Stomach (tissue), 9 donors: ENCODE measurements around the gene EIF5B. TPM values are rescaled to one million over a fixed set of nuclear protein-coding genes. Genes with fewer than 3 reads are reported as not detected.
A peak's percentile ranks its signal among the peaks of the same experiment; 100 is the strongest.

Experiments used
- DNase-seq, 2 donors: peaks; one replicate each; pipeline versions ENCODE4 v3.0.0 to v3.0.0-alpha.2; 2013 to 2019
- H3K27ac ChIP-seq, 5 donors: fragments of 200-600 bp in 4 of 5; sonication (generic) in 4 of 5; one replicate each; pipeline ENCODE4 v1.5.1; 2013 to 2019; ENCODE audit warnings: mild to moderate bottlenecking in 1 of 5, moderate library complexity in 1 of 5
- H3K27me3 ChIP-seq, 3 donors: fragments of 200-600 bp; sonication (generic); one replicate each; pipeline ENCODE4 v1.5.1; 2017 to 2019; ENCODE audit warnings: mixed run types in 1 of 3
- H3K36me3 ChIP-seq, 4 donors: fragments of 200-600 bp; sonication (generic); 1 replicate in 3 of 4; 2 replicates in 1 of 4; pipeline ENCODE4 v1.5.1; 2016 to 2019
- H3K4me1 ChIP-seq, 4 donors: fragments of 200-600 bp; sonication (generic); one replicate each; pipeline ENCODE4 v1.5.1; 2016 to 2019
- H3K4me3 ChIP-seq, 4 donors: fragments of 200-600 bp; sonication (generic) in 3 of 4; one replicate each; pipeline ENCODE4 v1.5.1; 2016 to 2019; ENCODE audit warnings: mild to moderate bottlenecking in 1 of 4
- H3K9me3 ChIP-seq, 4 donors: fragments of 200-600 bp; sonication (generic); one replicate each; pipeline ENCODE4 v1.5.1; 2016 to 2019
- EP300 ChIP-seq: sonication (generic); formaldehyde crosslinking; IDR thresholded peaks from one replicate; pipeline ENCODE4 v1.6.1; 2017; ENCODE audit warnings: antibody characterized with exemption
- POLR2A ChIP-seq, 4 donors: fragments of 450-650 bp; IDR thresholded peaks; one replicate each; pipeline ENCODE4 v1.6.1; 2016; ENCODE audit warnings: antibody characterized with exemption in 4 of 4, control low read depth in 2 of 4, mild to moderate bottlenecking in 1 of 4, moderate library complexity in 1 of 4
- POLR2AphosphoS5 ChIP-seq, 3 donors: sonication (generic); formaldehyde crosslinking; IDR thresholded peaks; one replicate each; pipeline ENCODE4 v1.6.1; 2016; ENCODE audit warnings: antibody characterized with exemption in 3 of 3
- WGBS, 5 donors: extraction: QIAGEN DNeasy Blood & Tissue Kit in 3 of 5; methylation state at CpG; one replicate each; pipeline versions ENCODE4 v1.1.5 to v1.1.7; 2013 to 2018; 5-methylcytosine and 5-hydroxymethylcytosine counted together
- intact Hi-C: fragments of 100-400 bp; cut with DNase I; formaldehyde crosslinking; loops from one replicate; pipeline ENCODE4 v1.15.1; 2023; ENCODE audit warnings: low total_unique reads
- polyA plus RNA-seq, 3 donors: library from polyadenylated mRNA; stranded (reverse); fragments of 200-250 nt; gene quantifications; one replicate each; pipeline ENCODE4 v1.2.3, GENCODE V29; 2013
- total RNA-seq, 5 donors: library from RNA; depleted of rRNA; stranded (reverse); fragments of >200 nt; gene quantifications; one replicate each; pipeline versions ENCODE4 v1.1.0 to v1.2.3, GENCODE V29; 2014 to 2016
- TF ChIP-seq, protein P1 (sequence below), 7 experiments: fragments of 450-650 bp in 4 of 7; fragments of 200-600 bp in 3 of 7; sonication (generic) in 3 of 7; IDR thresholded peaks; one replicate each; pipeline ENCODE4 v1.5.1; 2016 to 2019; ENCODE audit warnings: antibody characterized with exemption in 7 of 7, control low read depth in 2 of 7, mild to moderate bottlenecking in 1 of 7
- donor health status: healthy with polysubstance abuse.
- donor health status: Bipolar disorder and iron deficiency.
- donor health status: healthy.

The EIF5B gene
- total and polyA plus RNA-seq, 8 donors = 22.3 to 518 (median 45.1) TPM

DNA sequence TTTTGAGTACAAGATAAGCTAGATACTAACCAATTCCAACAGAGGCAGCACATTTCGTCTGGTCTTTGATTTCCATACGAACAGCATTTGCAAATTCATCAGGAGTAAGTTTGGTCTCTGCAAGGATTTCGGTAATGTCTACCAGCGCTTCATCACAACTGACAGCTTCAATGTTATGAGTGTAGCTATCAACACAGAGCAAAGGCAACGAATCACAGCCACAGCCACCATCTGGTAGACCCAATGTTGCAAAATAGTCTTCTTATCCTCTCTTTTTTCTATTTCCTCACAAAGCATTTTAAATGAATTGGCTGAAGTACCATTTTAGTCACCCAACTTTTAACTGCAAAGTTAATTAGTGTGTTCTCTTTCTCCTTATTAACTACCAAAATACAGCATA is 84.3 kb downstream of the EIF5B start:
- peaks cover 26 to 92% (median 89%) of the 10 kb centered on the region in 4 donors for H3K36me3 ChIP-seq

DNA sequence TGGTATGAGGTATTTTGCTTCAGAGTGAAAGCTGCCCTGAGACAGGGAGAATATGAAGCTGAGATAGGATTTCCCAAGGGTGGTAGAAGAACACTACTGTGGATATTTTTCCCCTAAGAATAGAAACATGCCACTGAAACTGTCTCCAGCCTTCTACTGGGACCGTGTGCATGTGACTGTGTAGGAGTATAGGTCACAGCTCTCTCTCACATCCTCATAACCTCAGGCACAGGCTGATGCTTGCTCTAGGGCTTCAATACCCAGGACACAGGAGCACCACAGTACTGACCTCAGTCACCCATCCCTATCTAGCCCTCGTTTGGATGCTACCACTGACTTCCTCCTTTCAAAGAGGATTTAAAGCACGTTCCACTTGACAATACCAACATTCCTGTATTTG is 85.4 kb downstream of the EIF5B start:
- H3K4me1 ChIP-seq = peaks cover 0 to 32% (median 8%) of the 10 kb centered on the region in 4 donors
- H3K36me3 ChIP-seq = peaks cover 19 to 93% (median 89%) of the 10 kb centered on the region in 4 donors
- H3K27me3 ChIP-seq = no peaks in the 10 kb centered on the region
- 45 to 69% (median 60%) methylated on average over 3 of the region's 3 CpGs for WGBS, 5 donors
- peak overlapping the region in 1 of 5 donors; percentile 22 for H3K27ac ChIP-seq
- no peak for TF ChIP-seq POLR2A (IDR thresholded peaks at IDR 0.05)
- no peak overlapping the region for H3K4me3 ChIP-seq
- H3K9me3 ChIP-seq = no peaks in the 10 kb centered on the region
- no peak for DNase-seq
- intact Hi-C loops = no loop called here

More for the DNA sequence above, 84.3 kb downstream of the EIF5B start:
- H3K27ac ChIP-seq = no peak overlapping the region
- H3K9me3 ChIP-seq = no peaks in the 10 kb centered on the region
- WGBS, 5 donors = 88 to 96% (median 93%) methylated on average over 5 of the region's 5 CpGs
- H3K4me3 ChIP-seq = no peak overlapping the region
- H3K27me3 ChIP-seq = no peaks in the 10 kb centered on the region
- intact Hi-C loops = no loop called here
- DNase-seq = no peak
- TF ChIP-seq POLR2A (IDR thresholded peaks at IDR 0.05) = no peak
- TF ChIP-seq EP300 = no peak
- TF ChIP-seq POLR2AphosphoS5 (IDR thresholded peaks at IDR 0.05) = no peak
- peaks cover 0 to 32% (median 8%) of the 10 kb centered on the region in 4 donors for H3K4me1 ChIP-seq

DNA sequence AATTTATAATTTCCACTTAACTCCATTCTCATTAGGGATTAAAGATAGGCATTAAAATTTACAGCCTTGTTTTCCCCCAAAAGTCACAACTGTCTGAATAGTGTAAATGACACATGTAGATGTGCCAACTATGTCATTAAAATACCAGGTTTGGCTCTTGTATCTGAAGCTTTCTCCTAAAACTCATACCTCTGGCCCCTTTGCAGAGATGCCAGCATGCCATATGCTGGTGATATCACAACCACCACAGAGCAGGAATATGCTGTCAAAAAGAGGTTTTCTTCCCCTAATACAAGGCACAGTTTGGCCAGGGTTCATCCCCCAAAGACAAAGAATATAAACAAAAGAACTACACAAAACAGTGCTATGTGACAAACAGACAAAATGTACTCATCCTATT is 87.2 kb downstream of the EIF5B start:
- H3K36me3 ChIP-seq = peaks cover 19 to 93% (median 90%) of the 10 kb centered on the region in 4 donors
- H3K27me3 ChIP-seq = no peaks in the 10 kb centered on the region
- no peak overlapping the region for H3K27ac ChIP-seq
- no peaks in the 10 kb centered on the region for H3K9me3 ChIP-seq
- TF ChIP-seq POLR2AphosphoS5 (IDR thresholded peaks at IDR 0.05) (no peak), POLR2A (IDR thresholded peaks at IDR 0.05) (no peak), EP300 (no peak)
- TF ChIP-seq, protein P1, sequence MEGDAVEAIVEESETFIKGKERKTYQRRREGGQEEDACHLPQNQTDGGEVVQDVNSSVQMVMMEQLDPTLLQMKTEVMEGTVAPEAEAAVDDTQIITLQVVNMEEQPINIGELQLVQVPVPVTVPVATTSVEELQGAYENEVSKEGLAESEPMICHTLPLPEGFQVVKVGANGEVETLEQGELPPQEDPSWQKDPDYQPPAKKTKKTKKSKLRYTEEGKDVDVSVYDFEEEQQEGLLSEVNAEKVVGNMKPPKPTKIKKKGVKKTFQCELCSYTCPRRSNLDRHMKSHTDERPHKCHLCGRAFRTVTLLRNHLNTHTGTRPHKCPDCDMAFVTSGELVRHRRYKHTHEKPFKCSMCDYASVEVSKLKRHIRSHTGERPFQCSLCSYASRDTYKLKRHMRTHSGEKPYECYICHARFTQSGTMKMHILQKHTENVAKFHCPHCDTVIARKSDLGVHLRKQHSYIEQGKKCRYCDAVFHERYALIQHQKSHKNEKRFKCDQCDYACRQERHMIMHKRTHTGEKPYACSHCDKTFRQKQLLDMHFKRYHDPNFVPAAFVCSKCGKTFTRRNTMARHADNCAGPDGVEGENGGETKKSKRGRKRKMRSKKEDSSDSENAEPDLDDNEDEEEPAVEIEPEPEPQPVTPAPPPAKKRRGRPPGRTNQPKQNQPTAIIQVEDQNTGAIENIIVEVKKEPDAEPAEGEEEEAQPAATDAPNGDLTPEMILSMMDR (IDR thresholded peaks at IDR 0.05) = no peak
- intact Hi-C loops = no loop called here
- H3K4me3 ChIP-seq = no peak overlapping the region
- H3K4me1 ChIP-seq = peaks cover 0 to 32% (median 8%) of the 10 kb centered on the region in 4 donors
- no peak for DNase-seq

DNA sequence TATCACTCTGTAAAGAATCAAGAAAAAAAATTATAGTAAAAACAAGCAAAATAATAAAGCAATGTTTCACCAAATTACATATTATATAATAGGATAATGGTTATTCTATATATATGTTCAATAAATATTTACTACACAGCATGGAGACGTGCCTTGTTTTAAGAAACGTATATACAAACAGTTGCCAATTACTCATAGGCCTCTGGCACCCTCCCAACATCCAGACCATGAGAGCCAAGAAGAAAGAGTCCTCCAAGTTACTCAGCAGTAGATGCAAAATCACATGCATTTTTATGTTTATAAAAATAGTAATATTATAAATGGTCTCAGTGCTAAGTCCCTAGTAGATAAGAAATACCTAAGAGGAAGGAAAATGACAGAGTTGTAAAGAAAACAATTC is 87.8 kb downstream of the EIF5B start:
- H3K36me3 ChIP-seq = peaks cover 19 to 90% (median 87%) of the 10 kb centered on the region in 4 donors
- peaks cover 0 to 32% (median 7%) of the 10 kb centered on the region in 4 donors for H3K4me1 ChIP-seq
- intact Hi-C loops = no loop called here
- TF ChIP-seq, protein P1 (IDR thresholded peaks at IDR 0.05) = no peak
- TF ChIP-seq POLR2AphosphoS5 (IDR thresholded peaks at IDR 0.05) (no peak), POLR2A (IDR thresholded peaks at IDR 0.05) (no peak), EP300 (no peak)
- no peak overlapping the region for H3K4me3 ChIP-seq
- 15 to 36% (median 22%) methylated on average over 2 of the region's 2 CpGs for WGBS, 5 donors
- H3K27me3 ChIP-seq = no peaks in the 10 kb centered on the region
- no peaks in the 10 kb centered on the region for H3K9me3 ChIP-seq
- peak; percentile 36 to 57 for DNase-seq
- no peak overlapping the region for H3K27ac ChIP-seq

DNA sequence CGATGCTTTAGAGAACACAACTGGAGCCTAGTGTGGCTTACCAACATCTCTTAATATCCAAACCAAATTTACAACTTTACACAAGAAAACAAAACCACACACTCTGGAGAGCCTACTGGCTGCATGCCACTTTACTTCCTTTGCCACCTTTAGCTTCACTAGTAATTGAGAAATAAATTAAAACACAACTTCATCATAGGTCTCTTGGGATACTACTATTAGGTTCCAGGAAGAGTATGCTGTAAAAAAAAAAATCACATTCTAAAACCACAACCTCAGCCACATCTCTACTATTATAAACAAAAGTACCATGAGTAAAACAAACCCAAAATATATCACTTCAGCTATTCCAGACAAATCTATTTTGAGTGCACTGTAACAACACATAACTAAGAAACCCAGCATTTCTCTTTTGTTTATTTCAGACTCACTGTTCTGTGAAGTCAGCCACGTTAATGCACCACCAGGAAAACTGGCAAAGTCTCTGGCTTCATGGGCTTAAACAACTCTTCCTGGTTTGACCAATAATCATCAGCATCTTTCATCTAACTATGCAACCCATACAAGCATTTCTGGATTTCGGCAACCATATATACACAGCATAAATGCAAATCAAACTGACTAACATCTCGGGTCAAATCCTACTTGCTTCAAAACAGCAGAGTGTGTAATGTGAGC is 93.6 kb downstream of the EIF5B start:
- peaks cover 0 to 58% (median 57%) of the 10 kb centered on the region in 4 donors for H3K36me3 ChIP-seq
- intact Hi-C loops = no loop called here
- H3K9me3 ChIP-seq = no peaks in the 10 kb centered on the region
- H3K4me3 ChIP-seq = no peak overlapping the region
- peak in 1 of 2 donors; percentile 15 for DNase-seq
- H3K4me1 ChIP-seq = peaks cover 0 to 33% (median 11%) of the 10 kb centered on the region in 4 donors
- WGBS, 5 donors = 41 to 69% (median 68%) methylated on average over 4 of the region's 4 CpGs
- no peaks in the 10 kb centered on the region for H3K27me3 ChIP-seq
- TF ChIP-seq, protein P1 (IDR thresholded peaks at IDR 0.05) = no peak
- peak in 1 of 3 donors; percentile 18 for TF ChIP-seq POLR2AphosphoS5 (IDR thresholded peaks at IDR 0.05)
- H3K27ac ChIP-seq = peak overlapping the region in 4 of 5 donors; percentile 7 to 73 (median 21)
